ENCODE results near the gene CEACAM19. TPM values are rescaled to one million over a fixed set of nuclear protein-coding genes. Genes with fewer than 3 reads are reported as not detected.
"Not testable (repeated sequence)": the region's sequence is repeated elsewhere in the genome, so short reads cannot be mapped to it uniquely, and the experiment has no call there.

The CEACAM19 gene, protein sequence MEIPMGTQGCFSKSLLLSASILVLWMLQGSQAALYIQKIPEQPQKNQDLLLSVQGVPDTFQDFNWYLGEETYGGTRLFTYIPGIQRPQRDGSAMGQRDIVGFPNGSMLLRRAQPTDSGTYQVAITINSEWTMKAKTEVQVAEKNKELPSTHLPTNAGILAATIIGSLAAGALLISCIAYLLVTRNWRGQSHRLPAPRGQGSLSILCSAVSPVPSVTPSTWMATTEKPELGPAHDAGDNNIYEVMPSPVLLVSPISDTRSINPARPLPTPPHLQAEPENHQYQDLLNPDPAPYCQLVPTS
- total RNA-seq, result under 1 TPM; 0.23 to 0.34 TPM

DNA sequence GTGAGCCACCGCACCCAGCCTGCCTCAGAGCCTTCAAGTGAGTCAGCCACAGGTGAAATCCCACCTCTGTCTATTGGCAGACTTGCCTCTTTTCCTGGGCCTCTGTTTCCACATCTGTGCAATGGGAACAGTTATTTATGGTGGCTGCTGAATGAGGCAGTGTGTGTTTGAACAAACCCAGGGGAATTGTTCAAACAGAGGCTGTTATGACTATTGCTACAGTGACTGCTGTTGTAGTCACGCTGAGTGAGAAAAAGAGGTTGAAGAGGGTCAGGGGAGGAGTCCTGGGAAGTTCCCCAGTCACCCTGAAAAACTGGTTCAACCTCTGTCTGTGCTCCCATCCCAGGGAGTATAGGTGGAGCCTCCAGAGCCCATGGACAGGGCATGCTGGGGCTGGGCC lies at the start of gene CEACAM19:
Gene CEACAM19 (plus strand): TSS at position 83 of the 400 bp plus-strand sequence. CDS start 450 bp downstream, outside the sequence.
- no peaks in the 10 kb centered on the region for H3K36me3 Mint-ChIP-seq (ENCODE audit: low read depth)
- no peak within 1 kb of the TSS for H3K27ac Mint-ChIP-seq
- H3K27me3 Mint-ChIP-seq (ENCODE audit: low read depth), result no peaks in the 10 kb centered on the region
- H3K9me3 Mint-ChIP-seq (ENCODE audit: insufficient read depth), result peaks cover 3% of the 10 kb centered on the region
- H3K4me1 Mint-ChIP-seq (ENCODE audit: low read depth), result no peaks in the 10 kb centered on the region
- ChIA-PET POLR2A (no interaction called here), CTCF (interaction anchor here (1.0 to 1.2 kb wide), 2 partner anchors 13 to 53 kb away, joined by 3 read pairs; no protein-coding TSS in a partner anchor)
- DNase-seq (no peak), ATAC-seq (no peak)
- H3K4me3 Mint-ChIP-seq, result no peak within 1 kb of the TSS

DNA sequence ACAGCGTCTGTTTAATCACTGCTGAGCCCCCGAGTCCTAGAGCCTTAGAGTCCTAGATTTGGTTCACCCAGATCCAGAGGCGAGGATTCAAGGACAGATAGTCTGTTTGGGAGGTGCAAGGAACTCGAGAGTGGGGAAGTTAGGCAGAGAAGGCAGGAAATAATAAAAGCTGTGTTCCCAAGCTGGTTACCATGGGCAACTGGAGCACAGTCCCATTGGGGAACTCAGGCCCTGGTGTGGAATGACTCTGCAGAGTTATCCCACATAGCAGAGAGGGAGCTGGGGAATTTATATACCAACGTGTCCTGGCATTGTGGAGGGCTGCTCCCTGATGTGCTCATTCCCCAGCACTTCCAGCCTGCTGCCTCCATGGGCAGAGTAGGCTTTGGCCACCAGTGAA lies 48.2 kb upstream of the CEACAM19 start:
- CTCF ChIA-PET, result interaction anchor here (1.4 kb wide), 1 partner anchor 52 kb away, joined by 4 read pairs; no protein-coding TSS in a partner anchor
- Mint-ChIP-seq H3K9me3 (ENCODE audit: insufficient read depth) (no peaks in the 10 kb centered on the region), H3K4me1 (ENCODE audit: low read depth) (no peaks in the 10 kb centered on the region), H3K27me3 (ENCODE audit: low read depth) (no peaks in the 10 kb centered on the region), H3K36me3 (ENCODE audit: low read depth) (no peaks in the 10 kb centered on the region), H3K27ac (no peak overlapping the region), H3K4me3 (no peak overlapping the region)
- POLR2A ChIA-PET, result no interaction called here
- ATAC-seq, result no peak
- DNase-seq, result no peak

DNA sequence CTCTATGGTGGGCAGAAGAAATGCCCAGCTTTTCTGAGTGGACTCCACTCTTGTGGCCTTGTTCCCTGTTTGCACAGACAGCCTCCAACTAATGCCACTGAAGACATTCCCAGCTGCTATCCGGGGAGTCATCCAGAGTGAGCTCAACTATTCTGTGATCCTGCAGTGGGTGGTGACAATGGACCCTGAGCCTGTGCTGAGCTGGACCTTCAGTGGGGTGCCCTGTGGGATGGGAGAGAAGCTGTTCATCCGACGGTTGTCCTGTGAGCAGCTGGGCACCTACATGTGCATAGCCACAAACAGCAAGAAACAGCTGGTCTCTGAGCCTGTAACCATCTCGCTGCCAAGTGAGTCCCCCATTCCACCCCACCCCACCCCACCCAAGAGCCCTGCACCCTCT lies 47.7 kb upstream of the CEACAM19 start:
- no peaks in the 10 kb centered on the region for H3K36me3 Mint-ChIP-seq (ENCODE audit: low read depth)
- H3K27me3 Mint-ChIP-seq (ENCODE audit: low read depth), result no peaks in the 10 kb centered on the region
- CTCF ChIA-PET, result interaction anchor here (1.4 kb wide), 1 partner anchor 53 kb away, joined by 4 read pairs; no protein-coding TSS in a partner anchor
- no peak overlapping the region for H3K27ac Mint-ChIP-seq
- DNase-seq, result no peak
- ATAC-seq, result no peak
- H3K4me1 Mint-ChIP-seq (ENCODE audit: low read depth), result no peaks in the 10 kb centered on the region
- POLR2A ChIA-PET, result no interaction called here
- H3K4me3 Mint-ChIP-seq, result no peak overlapping the region
- H3K9me3 Mint-ChIP-seq (ENCODE audit: insufficient read depth), result no peaks in the 10 kb centered on the region

DNA sequence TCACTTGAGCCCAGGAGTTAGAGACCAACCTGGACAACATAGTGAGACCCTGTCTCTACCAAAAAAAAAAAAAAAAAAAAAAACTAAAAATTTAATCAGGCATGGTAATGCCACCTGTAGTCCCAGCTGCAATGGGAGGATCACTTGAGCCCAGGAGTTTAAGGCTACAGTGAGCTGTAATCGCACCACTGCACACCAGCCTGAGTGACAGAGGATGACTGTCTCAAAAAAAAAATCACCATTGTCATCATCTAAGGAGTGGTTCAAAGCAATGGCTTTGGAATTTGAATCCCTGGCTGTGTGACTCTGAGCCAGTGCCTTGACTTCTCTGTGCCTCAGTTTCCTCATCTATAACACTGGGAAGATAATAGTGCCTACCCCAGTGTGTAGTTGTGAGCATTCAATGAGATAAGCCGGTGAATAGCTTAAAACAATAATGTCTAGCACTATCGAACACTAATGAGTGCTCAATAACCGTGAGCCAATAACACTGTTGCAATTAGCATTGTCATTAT lies 46.4 kb upstream of the CEACAM19 start:
- ChIA-PET CTCF (interaction anchor here (0.6 to 1.4 kb wide), 2 partner anchors 42 to 54 kb away, joined by 4 to 5 read pairs; no protein-coding TSS in a partner anchor), POLR2A (no interaction called here)
- Mint-ChIP-seq H3K36me3 (ENCODE audit: low read depth) (no peaks in the 10 kb centered on the region), H3K4me3 (no peak overlapping the region), H3K27me3 (ENCODE audit: low read depth) (no peaks in the 10 kb centered on the region), H3K9me3 (ENCODE audit: insufficient read depth) (no peaks in the 10 kb centered on the region), H3K27ac (no peak overlapping the region), H3K4me1 (ENCODE audit: low read depth) (no peaks in the 10 kb centered on the region)
- no peak for ATAC-seq
- no peak for DNase-seq

DNA sequence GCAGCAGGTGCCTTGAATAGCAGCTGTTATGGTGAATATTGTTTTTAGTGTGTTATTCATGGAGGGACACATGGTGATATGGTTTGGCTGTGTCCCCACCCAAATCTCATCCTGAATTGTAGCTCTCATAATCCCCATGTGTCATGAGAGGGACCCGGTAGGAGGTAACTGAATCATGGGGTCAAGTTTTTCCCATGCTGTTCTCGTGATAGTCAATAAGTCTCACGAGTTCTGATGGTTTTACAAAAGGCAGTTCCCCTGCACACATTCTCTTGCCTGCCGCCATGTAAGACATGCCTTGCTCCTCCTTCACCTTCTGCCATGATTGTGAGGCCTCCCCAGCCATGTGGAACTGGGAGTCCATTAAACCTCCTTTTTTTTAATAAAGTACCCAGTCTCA lies 45.6 kb upstream of the CEACAM19 start:
- H3K4me3 Mint-ChIP-seq; ATAC-seq; H3K27ac Mint-ChIP-seq; H3K36me3 Mint-ChIP-seq (ENCODE audit: low read depth); DNase-seq; H3K27me3 Mint-ChIP-seq (ENCODE audit: low read depth); H3K9me3 Mint-ChIP-seq (ENCODE audit: insufficient read depth); H3K4me1 Mint-ChIP-seq (ENCODE audit: low read depth): not testable (repeated sequence)
- POLR2A ChIA-PET, result interaction anchor here (0.6 kb wide), 1 partner anchor 171 kb away, joined by 3 read pairs; no protein-coding TSS in a partner anchor
- CTCF ChIA-PET, result interaction anchor here (1.2 kb wide), 1 partner anchor 55 kb away, joined by 3 read pairs; no protein-coding TSS in a partner anchor

DNA sequence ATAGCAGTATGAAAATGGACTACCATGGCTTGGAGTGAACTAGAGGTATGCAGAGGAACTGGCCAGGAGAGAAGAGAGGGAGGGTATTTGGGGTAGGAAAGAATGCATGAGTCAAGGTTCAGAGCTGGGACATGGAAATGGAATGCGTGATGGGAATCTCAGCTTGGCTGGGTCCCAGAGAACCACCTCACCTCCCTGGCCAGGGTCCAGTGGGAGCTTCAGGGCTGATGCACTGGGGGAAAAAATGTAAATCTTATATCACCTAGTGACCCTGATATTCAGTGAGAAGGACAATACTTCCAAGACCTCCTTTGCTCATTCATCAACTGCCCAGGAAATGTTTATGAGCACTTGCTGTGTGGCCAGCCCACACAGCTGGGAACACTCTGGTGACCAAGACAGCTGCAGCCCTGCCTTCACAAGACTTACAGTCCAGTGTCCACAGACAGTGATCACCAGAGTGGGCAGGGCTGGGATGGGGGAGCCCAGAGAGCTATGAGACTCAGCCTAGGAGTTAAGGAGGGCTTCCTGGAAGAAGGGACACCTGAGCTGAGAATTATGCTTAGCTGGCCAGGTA lies 45.1 kb upstream of the CEACAM19 start:
- ATAC-seq (no peak), DNase-seq (no peak)
- POLR2A ChIA-PET, result interaction anchor here (0.6 kb wide), 1 partner anchor 171 kb away, joined by 3 read pairs; no protein-coding TSS in a partner anchor
- CTCF ChIA-PET, result interaction anchor here (1.2 kb wide), 1 partner anchor 55 kb away, joined by 3 read pairs; no protein-coding TSS in a partner anchor
- H3K4me1 Mint-ChIP-seq (ENCODE audit: low read depth), result no peaks in the 10 kb centered on the region
- H3K27ac Mint-ChIP-seq, result no peak overlapping the region
- H3K9me3 Mint-ChIP-seq (ENCODE audit: insufficient read depth), result no peaks in the 10 kb centered on the region
- no peak overlapping the region for H3K4me3 Mint-ChIP-seq
- no peaks in the 10 kb centered on the region for H3K27me3 Mint-ChIP-seq (ENCODE audit: low read depth)
- H3K36me3 Mint-ChIP-seq (ENCODE audit: low read depth), result no peaks in the 10 kb centered on the region

DNA sequence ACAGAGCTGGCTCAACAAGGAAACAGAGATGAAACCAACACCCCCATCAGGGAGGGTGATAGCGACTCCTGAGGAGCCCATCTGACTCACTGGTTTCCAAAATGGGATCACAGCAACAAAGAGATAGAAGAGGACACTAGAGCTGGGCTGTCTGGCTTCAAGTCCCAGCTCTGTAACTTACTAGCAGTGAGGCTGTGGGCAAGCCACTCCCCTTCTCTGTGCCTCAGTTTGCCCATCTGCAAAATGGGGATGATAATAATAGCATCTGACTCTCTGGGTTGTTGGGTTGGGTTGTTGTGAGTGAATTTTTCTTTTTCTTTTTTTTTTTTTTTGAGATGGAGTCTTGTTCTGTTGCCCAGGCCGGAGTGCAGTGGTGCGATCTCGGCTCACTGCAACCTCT lies 43.7 kb upstream of the CEACAM19 start:
- H3K36me3 Mint-ChIP-seq (ENCODE audit: low read depth), result no peaks in the 10 kb centered on the region
- no peak overlapping the region for H3K4me3 Mint-ChIP-seq
- no peak overlapping the region for H3K27ac Mint-ChIP-seq
- DNase-seq (no peak), ATAC-seq (no peak)
- H3K9me3 Mint-ChIP-seq (ENCODE audit: insufficient read depth), result no peaks in the 10 kb centered on the region
- POLR2A ChIA-PET, result no interaction called here
- no peaks in the 10 kb centered on the region for H3K4me1 Mint-ChIP-seq (ENCODE audit: low read depth)
- CTCF ChIA-PET, result no interaction called here
- no peaks in the 10 kb centered on the region for H3K27me3 Mint-ChIP-seq (ENCODE audit: low read depth)

DNA sequence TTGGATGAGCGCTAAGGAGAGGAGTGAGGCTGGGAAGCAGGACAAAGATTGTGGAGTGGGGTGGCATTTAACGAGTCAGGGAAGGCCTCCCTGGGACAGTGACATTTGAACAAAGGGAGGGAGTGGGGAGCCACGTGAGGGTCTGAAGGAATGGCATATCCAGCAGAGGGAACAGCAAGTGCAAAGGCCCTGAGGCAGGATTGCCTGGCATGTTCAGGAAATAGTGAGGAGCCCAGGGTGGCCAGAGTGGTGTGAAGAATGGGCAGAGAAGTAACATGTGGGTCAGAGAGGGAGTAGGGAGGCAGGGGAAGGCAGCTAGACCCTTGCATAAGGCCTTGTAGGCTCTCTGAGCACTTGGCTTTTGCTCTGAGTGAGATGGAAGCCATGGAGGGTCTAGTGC lies 42.5 kb upstream of the CEACAM19 start:
- ChIA-PET POLR2A (no interaction called here), CTCF (no interaction called here)

DNA sequence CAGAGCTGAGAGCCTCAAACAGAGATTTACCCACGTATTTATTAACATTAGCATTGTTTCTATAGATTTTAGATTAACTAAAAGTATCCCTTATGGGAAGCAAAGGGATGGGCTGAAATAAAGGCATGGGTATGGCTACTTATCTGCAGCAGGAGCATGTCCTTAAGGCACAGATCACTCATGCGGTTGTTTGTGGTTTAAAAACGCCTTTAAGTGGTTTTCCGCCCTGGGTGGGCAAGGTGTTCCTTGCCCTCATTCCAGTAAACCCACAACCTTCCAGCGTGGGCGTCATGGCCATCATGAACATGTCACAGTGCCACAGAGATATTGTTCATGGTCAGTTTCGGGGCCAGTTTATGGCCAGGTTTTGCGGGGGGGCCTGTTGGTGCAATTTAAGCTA lies 39.7 kb upstream of the CEACAM19 start:
- H3K36me3 Mint-ChIP-seq (ENCODE audit: low read depth); H3K27me3 Mint-ChIP-seq (ENCODE audit: low read depth); DNase-seq; ATAC-seq; H3K4me3 Mint-ChIP-seq; H3K27ac Mint-ChIP-seq; H3K9me3 Mint-ChIP-seq (ENCODE audit: insufficient read depth); H3K4me1 Mint-ChIP-seq (ENCODE audit: low read depth); CTCF ChIA-PET; POLR2A ChIA-PET: not testable (repeated sequence)

More for the DNA sequence above, 42.5 kb upstream of the CEACAM19 start:
- Mint-ChIP-seq H3K36me3 (ENCODE audit: low read depth) (no peaks in the 10 kb centered on the region), H3K4me1 (ENCODE audit: low read depth) (no peaks in the 10 kb centered on the region), H3K27ac (no peak overlapping the region), H3K4me3 (no peak overlapping the region), H3K27me3 (ENCODE audit: low read depth) (no peaks in the 10 kb centered on the region), H3K9me3 (ENCODE audit: insufficient read depth) (no peaks in the 10 kb centered on the region)
- DNase-seq, result no peak
- ATAC-seq, result no peak

DNA sequence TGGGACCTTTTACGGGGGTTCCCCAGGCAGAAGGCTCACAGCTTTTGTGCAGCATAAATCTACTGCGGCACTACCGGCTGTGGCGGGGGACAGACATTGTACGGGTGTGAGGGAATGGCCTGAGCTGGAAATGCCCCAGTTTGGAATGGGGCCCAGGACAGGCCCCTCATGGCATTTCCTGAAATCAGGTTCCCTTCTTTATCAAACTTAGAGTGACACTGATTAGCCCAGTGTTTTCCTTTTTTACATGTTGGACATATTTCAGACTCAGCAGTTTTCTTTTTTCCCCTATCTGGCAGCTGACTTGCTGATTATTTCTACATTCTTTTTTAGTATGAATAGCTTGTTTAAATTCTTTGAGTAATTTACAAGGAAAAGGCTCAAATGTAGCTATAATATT lies 37.2 kb upstream of the CEACAM19 start:
- H3K27me3 Mint-ChIP-seq (ENCODE audit: low read depth); H3K4me1 Mint-ChIP-seq (ENCODE audit: low read depth); DNase-seq; ATAC-seq; H3K36me3 Mint-ChIP-seq (ENCODE audit: low read depth); H3K27ac Mint-ChIP-seq; H3K4me3 Mint-ChIP-seq; H3K9me3 Mint-ChIP-seq (ENCODE audit: insufficient read depth); POLR2A ChIA-PET: not testable (repeated sequence)
- CTCF ChIA-PET, result interaction anchor here (1.1 kb wide), 1 partner anchor 20 kb away, joined by 3 read pairs; no protein-coding TSS in a partner anchor

DNA sequence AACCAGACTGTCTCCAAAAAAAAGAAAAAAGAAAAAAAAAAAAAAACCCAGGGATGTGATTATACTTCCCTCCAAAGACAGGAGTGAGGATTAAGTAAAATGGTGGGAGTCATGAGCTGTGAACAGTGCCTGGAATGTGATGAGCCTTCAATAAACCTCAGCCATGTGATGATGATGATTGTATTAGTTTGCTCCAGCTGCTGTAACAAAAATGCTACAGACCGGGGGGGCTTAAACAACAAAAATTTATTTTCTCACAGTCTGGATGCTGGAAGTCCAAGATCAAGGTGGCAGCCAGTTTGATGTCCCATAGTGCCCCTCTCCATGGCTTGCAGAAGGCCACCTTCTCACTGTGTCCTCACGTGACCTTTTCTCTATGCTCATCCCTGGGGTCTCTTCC lies 36.5 kb upstream of the CEACAM19 start:
- Mint-ChIP-seq H3K27me3 (ENCODE audit: low read depth) (peaks cover 7% of the 10 kb centered on the region), H3K27ac (no peak overlapping the region), H3K4me3 (no peak overlapping the region), H3K9me3 (ENCODE audit: insufficient read depth) (no peaks in the 10 kb centered on the region), H3K36me3 (ENCODE audit: low read depth) (no peaks in the 10 kb centered on the region), H3K4me1 (ENCODE audit: low read depth) (no peaks in the 10 kb centered on the region)
- ChIA-PET CTCF (interaction anchor here (1.1 kb wide), 1 partner anchor 19 kb away, joined by 3 read pairs; no protein-coding TSS in a partner anchor), POLR2A (no interaction called here)
- ATAC-seq (no peak), DNase-seq (no peak)

Measured in activated CD8-positive, alpha-beta T cell treated with anti-CD3 and anti-CD28 coated beads, Interleukin-2, amount 10 ng/mL, durations not matched to agents 7 days and 5 days (primary cell).